NCI-H345 treated with DMSO at 0.1 percent for 48 hours (cell line): ENCODE results near the gene SLC26A11.
"Not testable (repeated sequence)": the region's sequence is repeated elsewhere in the genome, so short reads cannot be mapped to it uniquely, and the experiment has no call there.

Experiments
- DNase-seq: peaks from one replicate; lab custom pipeline; 2025; ENCODE audit not compliant: unreplicated experiment; lab: John Stamatoyannopoulos, UW

SLC26A11 gene

DNA sequence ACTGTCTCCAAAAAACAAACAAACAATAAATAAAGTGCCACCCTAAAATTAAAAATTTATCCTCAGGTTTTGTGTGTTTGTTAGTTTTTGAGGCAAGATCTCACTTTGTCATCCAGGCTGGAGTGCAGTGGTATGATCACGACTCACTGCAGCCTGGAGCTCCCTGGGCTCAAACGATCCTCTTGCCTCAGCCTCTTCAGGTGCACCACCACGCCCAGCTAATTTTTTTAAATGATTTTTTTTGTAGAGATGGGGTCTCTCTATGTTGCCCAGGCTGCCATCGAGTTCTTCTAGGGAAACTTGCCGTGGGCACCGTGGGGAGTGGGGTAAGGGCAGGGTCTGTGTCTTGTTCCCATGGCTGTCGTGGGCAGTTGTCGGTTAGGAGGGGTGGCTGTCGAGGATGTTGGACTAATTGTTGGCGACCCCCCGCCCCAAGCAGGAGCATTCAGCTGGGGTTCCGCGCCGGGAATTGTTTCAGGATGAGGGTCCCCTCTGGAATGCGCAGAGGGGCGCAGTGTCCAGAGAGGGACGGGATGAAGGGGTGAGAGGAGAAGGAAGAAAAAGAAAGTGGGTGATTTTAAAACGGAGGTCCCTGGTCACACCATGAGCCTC is 39.3 kb downstream of the SLC26A11 start:
- DNase-seq, result no peak

DNA sequence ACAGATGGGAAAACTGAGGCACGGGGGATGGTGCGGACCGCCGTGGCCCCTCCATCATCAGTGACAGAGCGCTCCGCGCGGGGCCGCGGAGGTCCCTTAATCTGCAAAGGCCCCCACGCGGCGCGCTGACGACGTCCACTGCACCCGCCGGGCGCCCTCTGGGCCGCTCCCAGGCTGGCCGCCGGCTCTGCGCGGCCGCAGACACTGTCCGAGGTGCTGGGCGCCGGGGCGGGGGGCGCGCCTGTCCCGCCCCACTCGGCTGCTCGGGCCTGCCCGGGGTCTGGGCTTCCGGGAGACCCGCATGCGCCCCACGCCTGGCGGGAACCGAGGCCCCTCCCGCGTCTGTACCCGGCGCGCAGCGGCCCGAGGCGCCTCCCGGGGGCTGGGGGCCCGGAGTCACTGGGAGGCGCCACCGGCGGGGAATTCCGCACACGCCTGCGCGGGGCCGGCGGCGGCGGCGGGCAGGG is 39.9 kb downstream of the SLC26A11 start:
- DNase-seq, result peak; percentile 16

DNA sequence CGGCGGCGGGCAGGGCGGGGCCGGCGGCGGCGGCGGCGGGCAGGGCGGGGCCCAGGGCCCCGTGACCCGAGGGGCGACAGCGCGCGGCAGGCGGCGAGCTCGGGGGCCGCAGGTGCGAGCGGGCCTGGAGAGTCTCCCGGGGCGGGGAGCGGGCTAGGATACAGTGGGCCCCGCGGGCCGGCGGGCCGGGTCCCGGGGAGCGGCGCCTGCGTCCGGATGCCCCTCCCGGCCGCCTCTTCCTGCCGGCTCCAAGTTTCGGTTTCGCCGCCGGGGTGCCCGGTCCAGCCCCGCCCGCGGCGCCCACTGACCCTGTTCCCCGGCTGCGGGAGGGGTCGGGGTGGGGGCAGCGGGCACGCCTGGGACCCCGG is 40.5 kb downstream of the SLC26A11 start, which contains the start of gene RNF213:
RNF213 (plus strand) TSS at position 62 of the 368 bp plus-strand sequence. CDS start 2,830 bp downstream, outside the sequence.
- DNase-seq, result peak; percentile 41

DNA sequence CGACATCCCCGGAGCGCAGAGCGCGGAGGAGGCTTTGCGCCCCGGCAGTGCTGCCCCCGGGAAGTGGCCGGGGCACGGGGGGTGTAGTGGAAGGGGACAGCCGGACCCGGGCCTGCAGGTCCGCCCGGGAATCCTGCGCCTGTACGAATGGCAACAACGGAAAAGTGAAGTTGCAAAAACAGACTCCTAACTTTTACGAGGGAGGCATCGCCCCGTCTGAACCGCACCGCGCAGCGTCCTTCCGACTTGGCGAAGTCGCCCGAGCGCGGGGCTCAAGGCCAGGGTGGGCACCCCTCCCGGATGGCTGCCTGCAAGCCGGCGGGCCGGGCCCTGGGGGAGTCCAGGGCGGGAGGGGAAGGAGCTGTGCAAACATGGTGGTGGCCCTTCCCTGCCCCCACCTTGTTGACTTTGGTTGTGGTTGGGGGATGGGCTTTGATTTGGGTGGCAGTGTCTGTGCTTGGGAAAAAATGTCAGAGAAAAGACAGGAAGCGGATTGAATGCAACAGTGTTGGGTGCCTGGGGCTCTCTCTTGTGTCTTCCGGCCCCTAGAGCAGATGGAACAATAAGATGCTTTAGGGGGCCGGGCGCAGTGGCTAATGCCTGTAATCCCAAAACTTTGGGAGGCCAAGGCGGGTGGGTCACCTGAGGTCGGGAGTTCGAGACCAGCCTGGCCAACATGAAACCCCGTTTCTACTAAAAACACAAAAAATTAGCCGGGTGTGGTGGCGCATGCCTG is 41.1 kb downstream of the SLC26A11 start:
- peak; percentile 51 for DNase-seq

DNA sequence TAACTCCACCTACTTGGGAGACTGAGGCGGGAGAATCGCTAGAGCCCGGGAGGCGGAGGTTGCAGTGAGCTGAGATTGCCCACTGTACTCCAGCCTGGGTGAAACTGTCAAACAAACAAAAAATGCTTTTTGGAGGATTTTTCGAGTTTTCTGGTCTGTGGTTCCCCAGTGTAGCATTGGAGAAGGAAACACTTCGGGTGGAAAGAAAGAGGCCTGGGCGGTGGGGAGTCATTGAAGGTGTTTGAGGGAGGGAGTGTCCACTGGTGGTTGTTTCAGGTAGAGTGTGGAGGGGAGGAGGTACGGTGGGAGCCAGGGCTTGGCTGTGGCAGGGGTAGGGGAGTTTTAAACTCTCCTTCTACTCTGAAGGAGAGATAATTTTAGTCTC is 41.7 kb downstream of the SLC26A11 start:
- DNase-seq, result no peak

DNA sequence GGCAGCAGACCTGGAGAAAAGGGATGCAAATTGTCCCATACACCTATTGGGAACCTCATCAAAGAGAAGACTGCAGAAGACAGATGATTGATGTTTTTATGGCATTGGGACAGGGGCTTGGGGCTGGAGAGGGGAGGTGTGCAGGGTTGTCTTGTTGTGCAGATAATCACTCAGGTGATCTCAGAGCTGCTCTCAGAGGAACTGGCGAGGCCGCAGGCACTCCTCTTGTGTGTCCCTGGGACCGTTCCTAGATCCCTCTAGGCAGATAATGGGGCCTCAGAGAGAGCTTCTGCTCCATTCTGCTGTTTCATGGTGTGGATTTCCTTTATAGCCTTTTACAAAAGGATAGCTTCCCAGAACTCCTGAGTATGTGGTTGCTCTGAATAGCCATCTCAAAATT is 42.1 kb downstream of the SLC26A11 start:
- no peak for DNase-seq

DNA sequence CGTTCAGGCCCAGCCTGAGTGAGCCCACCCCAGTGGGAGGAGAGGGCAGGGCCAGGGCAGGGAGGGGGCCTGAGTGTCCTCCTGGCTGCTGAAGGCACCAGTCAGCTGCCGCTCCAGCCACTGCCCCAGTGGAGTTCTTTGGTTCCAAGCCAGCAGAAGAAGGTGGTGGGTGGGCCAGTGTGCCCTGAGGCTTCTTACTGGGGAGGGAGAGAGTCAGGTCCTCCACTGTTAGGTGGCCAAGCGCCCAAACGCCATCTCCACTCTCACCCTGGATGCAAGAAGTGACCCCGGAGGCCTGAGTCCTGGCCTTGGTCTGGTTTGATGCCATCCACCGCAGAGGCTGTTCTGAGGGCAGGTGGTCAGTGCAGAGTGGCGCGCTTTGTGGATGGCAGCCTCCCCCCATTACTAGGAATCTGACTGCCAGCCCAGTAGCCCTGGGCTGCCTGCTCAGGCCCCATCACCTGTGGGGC is 42.6 kb downstream of the SLC26A11 start:
- no peak for DNase-seq

DNA sequence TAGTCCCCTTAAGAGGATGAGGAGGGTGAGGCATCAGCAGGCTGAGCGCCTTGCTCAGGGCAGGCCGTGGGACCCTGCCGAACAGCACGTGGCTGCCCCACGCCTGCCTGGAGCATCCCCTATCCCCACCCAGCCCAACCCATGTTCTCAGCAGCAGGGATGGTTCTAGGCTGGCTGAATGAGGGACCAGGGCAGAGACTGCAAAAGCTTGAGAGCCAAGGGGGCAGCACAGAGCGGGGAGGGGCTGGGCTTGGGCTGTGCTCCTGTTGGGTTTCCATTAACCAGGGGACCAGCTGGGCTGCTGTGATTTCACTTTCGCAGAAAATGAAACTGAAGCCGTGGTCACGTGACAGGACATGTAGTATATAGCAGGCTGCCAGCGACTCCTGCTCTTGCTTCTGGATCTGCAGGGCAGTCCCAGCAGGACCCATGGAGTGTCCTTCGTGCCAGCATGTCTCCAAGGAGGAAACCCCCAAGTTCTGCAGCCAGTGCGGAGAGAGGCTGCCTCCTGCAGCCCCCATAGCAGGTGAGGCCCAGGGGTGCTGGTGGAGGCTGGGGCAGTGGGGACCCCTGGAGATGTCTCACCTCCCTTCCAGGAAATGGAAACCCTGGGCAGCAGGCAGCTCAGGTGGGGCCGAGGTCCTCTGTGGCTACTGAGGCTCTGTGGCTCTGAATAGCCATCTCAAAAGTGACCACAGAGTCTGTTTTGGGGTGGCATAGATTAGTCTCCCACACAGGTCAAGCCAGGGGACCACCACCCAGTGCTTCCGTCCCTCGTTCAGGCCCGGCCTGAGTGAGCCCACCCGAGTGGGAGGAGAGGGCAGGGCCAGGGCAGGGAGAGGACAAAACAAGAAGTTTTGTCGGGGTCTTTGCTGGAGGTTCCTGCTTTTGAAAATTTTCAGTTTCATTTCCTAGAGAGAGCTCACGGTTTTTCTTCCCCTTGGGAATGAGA is 43.3 kb downstream of the SLC26A11 start:
- no peak for DNase-seq

DNA sequence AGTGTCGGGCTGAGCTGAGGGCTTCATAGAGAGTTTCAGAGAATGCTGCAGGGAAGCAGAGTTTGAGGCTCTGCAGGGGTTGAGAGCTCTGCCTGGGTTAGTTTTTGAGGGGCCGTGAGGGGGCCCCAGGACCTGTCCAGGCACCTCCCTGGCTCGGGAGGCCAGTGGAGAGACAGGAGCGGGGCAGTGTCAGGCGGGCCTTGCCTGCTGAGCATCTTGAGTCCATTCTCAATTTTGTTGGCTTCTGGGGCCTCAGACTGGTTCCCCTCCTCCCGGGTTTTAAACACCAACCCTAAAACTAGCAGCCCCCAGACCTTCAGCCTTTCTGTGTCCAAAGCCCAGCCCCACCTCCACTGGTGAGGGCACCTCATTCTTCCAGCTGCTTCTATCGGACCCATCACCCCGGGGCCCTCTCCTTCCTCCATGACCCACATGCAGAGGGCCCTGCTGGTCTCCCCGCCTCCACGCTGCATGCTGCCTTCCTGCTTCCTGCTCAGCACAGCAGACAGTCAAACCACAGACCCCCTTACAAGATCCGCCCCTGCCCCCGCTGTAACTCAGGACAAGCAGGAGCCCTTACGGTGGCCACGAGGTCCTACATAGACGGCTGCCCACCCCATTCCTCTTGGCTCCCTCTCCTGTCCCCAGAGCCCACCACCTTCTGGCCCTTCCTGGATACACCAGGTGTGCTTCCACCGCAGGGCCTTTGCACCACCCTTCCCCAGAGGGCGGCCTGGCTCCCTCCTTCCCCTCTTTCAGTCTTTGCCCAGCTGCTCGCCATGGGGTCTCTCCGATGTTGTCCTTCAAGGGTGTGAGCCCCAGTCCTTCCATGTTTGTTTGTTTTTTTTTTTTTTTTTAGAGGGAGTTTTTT is 44.2 kb downstream of the SLC26A11 start:
- DNase-seq, result no peak

DNA sequence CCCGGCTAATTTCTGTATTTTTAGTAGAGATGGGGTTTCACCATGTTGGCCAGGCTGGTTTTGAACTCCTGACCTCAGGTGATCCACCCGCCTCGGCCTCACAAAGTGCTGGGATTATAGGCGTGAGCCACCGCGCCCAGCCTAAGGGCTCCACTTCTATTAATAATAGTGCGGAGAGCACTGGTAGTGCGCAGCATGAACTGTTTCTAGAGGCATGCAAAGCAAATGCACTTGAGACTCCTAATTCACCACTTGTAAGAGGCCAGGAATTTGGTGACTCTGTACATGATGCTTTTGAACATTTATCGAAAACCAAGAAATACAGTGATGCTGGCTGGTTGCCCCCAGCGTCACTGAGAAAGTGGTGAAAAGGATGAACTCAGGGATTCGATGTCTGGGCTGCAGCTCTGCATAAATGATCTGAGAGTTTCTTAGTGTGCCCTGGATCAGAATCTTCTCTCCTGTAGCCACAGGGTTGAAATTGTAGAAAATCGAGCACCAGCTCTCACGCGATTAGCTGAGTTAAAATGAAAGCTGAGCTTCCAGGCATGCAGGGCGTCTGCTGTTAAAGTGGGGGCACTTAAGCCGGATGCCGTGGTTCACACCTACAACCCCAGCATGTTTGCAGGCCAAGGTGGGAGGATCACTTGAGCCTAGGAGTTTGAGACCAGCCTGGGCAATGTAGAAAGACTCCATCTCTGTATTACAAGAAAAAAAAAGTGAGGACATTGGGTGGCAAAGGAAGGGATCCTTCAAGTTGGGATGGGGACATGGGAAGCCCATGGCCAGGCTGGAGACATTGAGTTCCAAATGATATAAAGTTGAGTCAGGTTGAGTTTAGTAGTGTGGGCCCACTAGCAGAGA is 45.2 kb downstream of the SLC26A11 start:
- no peak for DNase-seq

DNA sequence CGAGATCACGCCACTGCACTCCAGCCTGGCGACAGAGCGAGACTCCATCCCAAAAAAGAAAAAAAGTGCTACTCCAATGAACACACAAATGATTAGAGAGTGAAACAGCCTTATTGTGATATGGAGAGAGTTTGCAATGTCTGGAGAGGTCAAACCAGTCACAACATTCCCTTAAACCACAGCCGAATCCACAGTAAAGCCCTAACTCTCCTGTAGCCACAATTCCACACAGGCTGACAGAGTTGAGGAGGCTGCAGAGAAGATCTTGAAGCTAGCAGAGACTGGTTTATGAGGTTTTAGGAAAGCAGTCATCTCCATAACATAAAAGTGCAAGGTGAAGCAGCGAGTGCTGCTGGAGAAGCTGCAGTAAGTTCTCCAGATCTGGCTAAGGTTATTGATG is 47.2 kb downstream of the SLC26A11 start:
- no peak for DNase-seq

DNA sequence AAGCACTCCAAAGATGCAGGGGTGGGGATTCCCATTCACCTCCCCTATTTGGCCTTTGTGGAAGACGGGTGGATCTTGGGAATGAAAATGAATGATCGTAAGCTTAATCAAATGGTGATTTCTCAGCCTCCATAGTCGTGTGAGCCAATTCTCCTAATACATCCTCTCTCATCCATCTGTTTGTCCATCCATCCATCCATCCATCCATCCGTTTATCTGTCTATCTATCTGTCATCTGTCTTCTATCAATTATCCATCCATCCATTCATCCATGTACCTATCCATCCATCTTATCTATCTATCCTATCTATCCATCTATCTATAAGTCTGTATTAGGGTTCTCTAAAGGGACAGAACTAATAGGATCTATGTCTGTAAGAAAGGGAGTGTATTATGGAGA is 48.2 kb downstream of the SLC26A11 start:
- DNase-seq, result no peak

DNA sequence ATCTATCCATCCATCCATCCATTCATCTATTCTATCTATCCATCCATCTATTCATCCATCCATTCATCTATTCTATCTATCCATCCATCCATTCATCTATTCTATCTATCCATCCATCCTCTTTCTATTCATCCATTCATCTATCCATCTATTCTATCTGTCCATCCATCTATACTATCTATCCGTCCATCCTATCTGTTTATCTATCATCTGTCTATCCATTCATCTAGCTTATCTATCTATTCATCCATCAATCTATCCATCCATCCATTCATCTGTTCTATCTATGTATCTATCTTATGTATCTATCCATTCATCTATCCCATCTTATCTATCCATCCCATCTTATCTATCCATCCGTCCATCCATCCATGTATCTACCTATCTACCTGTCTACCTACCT is 49.2 kb downstream of the SLC26A11 start:
- no peak for DNase-seq

DNA sequence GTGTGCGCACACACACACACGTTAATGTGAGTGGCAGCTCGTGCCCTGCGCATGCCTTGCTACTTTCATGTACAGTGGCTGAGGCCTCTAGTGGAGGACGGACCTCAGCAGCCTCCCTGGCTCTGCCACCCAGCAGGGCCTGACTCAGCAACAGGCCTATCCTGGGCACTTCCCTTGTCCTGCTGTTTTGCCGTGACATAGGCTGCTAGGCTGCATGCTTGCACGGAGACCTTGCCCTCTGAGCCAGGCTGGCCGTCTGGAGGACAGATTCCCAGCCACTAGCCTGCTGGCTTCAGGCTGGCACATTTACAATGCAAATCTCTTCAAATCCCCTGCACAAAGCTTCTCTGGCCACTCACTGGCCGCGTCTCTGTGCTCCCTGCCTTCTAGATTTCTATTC is 49.9 kb downstream of the SLC26A11 start:
- no peak for DNase-seq

DNA sequence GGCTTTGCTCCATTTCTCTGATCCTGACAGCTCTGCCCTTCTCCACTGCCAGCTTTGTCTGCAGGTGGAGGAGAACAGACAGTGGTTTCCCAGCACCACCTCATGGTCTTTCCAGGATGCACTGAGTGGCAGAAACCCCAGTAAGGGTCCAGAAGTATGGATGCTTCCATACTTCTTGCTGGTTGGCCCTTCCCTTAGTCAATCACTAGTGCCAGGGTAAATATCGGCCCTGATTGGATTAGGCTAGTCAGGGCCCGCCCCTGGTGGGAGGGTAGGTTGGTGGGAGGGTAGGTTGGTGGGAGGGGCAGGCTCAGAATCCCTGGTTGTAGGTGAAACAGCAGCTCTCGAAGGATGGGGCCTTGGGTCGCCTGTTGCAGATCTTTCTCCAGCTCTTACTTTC is 50.6 kb downstream of the SLC26A11 start:
- no peak for DNase-seq

DNA sequence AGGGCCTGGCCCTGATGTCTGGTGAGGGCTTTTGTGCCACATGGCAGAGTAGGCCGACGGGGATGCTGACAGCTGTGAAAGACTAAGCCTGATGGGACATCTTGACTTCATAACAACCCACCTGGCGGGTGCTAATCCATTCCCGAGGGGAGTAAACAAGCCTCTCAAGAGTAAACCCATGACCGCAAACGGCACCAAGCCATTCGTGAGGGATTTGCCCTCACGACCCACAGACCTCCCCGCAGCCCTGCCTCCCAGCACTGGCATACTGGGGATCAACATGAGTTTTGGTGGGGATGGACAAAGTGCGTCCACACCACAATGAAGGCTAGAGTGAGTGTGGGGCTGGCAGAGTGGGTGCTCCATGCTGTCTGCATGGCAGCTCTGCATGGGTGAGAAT is 52.1 kb downstream of the SLC26A11 start:
- DNase-seq, result no peak

DNA sequence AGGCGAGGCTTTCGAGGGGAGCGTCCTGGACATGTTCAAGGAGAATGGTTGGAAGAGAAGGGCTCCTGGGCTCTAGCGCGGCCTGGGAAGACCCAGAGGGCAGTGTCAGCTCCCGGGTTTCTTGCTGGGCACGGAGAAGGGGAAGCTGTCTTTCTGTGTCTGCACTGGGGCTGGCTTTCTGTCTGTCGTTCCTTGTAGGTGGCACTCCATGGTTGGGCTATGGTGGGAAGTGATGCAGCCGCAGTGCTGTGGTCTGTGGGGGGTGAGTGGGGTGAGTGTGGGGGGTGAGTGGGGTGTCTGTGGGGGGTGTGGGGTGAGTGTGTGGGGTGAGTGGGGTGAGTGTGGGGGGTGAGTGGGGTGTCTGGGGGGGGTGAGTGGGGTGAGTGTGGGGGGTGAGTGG is 54.1 kb downstream of the SLC26A11 start:
- DNase-seq, result no peak

DNA sequence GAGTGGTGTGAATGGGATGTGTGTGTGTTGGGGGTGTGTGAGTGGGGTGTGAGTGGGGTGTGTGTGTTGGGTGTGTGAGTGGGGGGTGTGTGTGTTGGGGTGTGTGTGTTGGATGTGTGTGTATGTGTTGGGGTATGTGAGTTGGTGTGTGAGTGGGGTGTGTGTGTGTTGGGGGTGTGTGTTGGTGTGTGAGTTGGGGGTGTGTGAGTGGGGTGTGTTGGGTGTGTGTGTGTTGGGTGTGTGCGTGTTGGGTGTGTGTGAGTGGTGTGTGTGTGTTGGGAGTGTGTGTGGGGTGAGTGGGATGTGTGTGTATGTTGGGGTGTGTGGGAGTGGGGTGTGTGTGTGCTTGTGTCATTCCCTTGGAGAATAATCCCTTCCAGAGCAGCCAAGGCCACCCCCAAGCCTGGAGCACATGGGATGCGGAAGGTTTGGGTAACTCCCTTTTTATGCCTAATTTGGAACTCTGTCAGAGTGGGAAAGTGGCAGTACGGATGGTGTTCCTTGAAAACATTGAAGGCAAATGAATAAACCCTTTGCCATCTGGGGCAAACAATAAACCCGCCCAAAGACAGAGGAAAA is 54.7 kb downstream of the SLC26A11 start:
- no peak for DNase-seq

DNA sequence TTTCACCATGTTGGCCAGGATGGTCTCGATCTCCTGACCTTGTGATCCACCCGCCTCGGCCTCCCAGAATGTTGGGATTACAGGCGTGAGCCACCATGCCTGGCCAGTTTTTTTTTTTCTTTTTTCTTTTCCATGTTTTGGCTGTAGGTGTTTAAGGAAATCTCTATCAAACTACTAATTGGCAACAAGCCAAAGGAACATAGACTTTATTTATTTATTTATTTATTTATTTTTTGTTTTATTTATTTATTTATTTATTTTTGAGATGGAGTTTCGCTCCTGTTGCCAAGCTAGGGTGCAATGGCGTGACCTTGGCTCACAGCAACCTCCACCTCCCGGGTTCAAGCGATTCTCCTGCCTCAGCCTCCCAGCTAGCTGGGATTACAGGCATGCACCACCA is 55.6 kb downstream of the SLC26A11 start:
- DNase-seq, result not testable (repeated sequence)
